SK-N-SH (cell line): ENCODE results near the gene ERVH48-1.

Source experiments
- RAD21 ChIP-seq: IDR thresholded peaks from 2 replicates; pipeline ENCODE4 v1.6.1; 2012; ENCODE audit warnings: mild to moderate bottlenecking, low read length
- TF ChIP-seq, protein P1 (sequence below): fragments of 200-600 bp; sonication (generic); IDR thresholded peaks from 2 replicates; pipeline ENCODE4 v1.6.1; 2017; ENCODE audit warnings: antibody characterized with exemption, mild to moderate bottlenecking, moderate library complexity

GRCh38 chr21:42905195-42905594 lies 20.2 kb downstream of the ERVH48-1 start:
- TF ChIP-seq, protein P1, sequence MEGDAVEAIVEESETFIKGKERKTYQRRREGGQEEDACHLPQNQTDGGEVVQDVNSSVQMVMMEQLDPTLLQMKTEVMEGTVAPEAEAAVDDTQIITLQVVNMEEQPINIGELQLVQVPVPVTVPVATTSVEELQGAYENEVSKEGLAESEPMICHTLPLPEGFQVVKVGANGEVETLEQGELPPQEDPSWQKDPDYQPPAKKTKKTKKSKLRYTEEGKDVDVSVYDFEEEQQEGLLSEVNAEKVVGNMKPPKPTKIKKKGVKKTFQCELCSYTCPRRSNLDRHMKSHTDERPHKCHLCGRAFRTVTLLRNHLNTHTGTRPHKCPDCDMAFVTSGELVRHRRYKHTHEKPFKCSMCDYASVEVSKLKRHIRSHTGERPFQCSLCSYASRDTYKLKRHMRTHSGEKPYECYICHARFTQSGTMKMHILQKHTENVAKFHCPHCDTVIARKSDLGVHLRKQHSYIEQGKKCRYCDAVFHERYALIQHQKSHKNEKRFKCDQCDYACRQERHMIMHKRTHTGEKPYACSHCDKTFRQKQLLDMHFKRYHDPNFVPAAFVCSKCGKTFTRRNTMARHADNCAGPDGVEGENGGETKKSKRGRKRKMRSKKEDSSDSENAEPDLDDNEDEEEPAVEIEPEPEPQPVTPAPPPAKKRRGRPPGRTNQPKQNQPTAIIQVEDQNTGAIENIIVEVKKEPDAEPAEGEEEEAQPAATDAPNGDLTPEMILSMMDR = no peak
- TF ChIP-seq RAD21 = no peak
